ENCODE results near the gene PLAGL1. TPM values are rescaled to one million over a fixed set of nuclear protein-coding genes. Genes with fewer than 3 reads are reported as not detected.

PLAGL1 gene
- total and polyA plus RNA-seq, 2 of the 8 experiments (the other 6 are each of a cell fraction or from before 2014, with no cell fraction given), result 0.94 to 1.1 TPM

GRCh38 chr6:143941852-143942627, 66.0 kb downstream of the PLAGL1 start (continued):
- TF ChIP-seq POLR2AphosphoS5 (IDR thresholded peaks at IDR 0.05; ENCODE audit: low read depth, low read length) (no peak), CBX8 (IDR thresholded peaks at IDR 0.05; ENCODE audit: borderline replicate concordance, low read depth, low read length) (no peak), KDM4A (IDR thresholded peaks at IDR 0.05; ENCODE audit: low read depth, low read length, severe bottlenecking) (peak; percentile 13), RBBP5 (IDR thresholded peaks at IDR 0.05; ENCODE audit: borderline replicate concordance, low read depth, low read length) (no peak), MAFK (IDR thresholded peaks at IDR 0.05; ENCODE audit: low read depth, low read length) (no peak), CTBP2 (IDR thresholded peaks at IDR 0.05; ENCODE audit: borderline replicate concordance, insufficient read depth, insufficient read length, low read length) (peak; percentile 92), HDAC6 (IDR thresholded peaks at IDR 0.05; ENCODE audit: low read depth, low read length) (no peak), KDM5A (IDR thresholded peaks at IDR 0.05; ENCODE audit: low read length) (no peak), SP4 (IDR thresholded peaks at IDR 0.05; ENCODE audit: low read length) (no peak), SP2 (IDR thresholded peaks at IDR 0.05; ENCODE audit: low read length) (no peak), SIX5 (IDR thresholded peaks at IDR 0.05; ENCODE audit: low read depth, low read length) (no peak), BACH1 (IDR thresholded peaks at IDR 0.05; ENCODE audit: low read length) (no peak), ATF3 (IDR thresholded peaks at IDR 0.05; ENCODE audit: insufficient read depth, low read depth, low read length) (no peak), JUN (IDR thresholded peaks at IDR 0.05; ENCODE audit: low read depth, low read length) (no peak), ASH2L (IDR thresholded peaks at IDR 0.05; ENCODE audit: low read length) (no peak), RFX5 (IDR thresholded peaks at IDR 0.05; ENCODE audit: borderline replicate concordance, low read depth, low read length) (no peak), CREB1 (IDR thresholded peaks at IDR 0.05) (no peak), PHF8 (conservative IDR thresholded peaks at IDR 0.05; ENCODE audit: low read depth, low read length) (no peak), SRF (IDR thresholded peaks at IDR 0.05; ENCODE audit: low read depth, low read length) (no peak)
- TF ChIP-seq, protein P1, sequence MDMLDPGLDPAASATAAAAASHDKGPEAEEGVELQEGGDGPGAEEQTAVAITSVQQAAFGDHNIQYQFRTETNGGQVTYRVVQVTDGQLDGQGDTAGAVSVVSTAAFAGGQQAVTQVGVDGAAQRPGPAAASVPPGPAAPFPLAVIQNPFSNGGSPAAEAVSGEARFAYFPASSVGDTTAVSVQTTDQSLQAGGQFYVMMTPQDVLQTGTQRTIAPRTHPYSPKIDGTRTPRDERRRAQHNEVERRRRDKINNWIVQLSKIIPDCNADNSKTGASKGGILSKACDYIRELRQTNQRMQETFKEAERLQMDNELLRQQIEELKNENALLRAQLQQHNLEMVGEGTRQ (IDR thresholded peaks at IDR 0.05; ENCODE audit: low read length), result no peak
- TF ChIP-seq, protein P2, sequence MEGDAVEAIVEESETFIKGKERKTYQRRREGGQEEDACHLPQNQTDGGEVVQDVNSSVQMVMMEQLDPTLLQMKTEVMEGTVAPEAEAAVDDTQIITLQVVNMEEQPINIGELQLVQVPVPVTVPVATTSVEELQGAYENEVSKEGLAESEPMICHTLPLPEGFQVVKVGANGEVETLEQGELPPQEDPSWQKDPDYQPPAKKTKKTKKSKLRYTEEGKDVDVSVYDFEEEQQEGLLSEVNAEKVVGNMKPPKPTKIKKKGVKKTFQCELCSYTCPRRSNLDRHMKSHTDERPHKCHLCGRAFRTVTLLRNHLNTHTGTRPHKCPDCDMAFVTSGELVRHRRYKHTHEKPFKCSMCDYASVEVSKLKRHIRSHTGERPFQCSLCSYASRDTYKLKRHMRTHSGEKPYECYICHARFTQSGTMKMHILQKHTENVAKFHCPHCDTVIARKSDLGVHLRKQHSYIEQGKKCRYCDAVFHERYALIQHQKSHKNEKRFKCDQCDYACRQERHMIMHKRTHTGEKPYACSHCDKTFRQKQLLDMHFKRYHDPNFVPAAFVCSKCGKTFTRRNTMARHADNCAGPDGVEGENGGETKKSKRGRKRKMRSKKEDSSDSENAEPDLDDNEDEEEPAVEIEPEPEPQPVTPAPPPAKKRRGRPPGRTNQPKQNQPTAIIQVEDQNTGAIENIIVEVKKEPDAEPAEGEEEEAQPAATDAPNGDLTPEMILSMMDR (IDR thresholded peaks at IDR 0.05; ENCODE audit: control extremely low read depth in 1 of 3, insufficient read depth in 1 of 3, low read depth in 1 of 3, low read length in 3 of 3), result peak; percentile 99 to 100 (median 99)
